Neural progenitor cell (in vitro differentiated cells): ENCODE measurements around the gene SEC14L6. TPM values are rescaled to one million over a fixed set of nuclear protein-coding genes. Genes with fewer than 3 reads are reported as not detected.

ENCODE experiments used
- DNase-seq: peaks from one replicate; pipeline ENCODE4 v3.0.0-alpha.2; 2016; ENCODE audit warnings: low spot score
- H2AFZ ChIP-seq: fragments of 200-600 bp; sonication (generic); replicated peaks from 2 replicates; pipeline ENCODE4 v1.6.1; 2016; ENCODE audit warnings: antibody characterized with exemption
- H3F3A ChIP-seq: fragments of 200-600 bp; sonication (generic); 2 replicates; pipeline ENCODE4 v1.6.1; 2016; ENCODE audit warnings: antibody characterized with exemption, low read depth
- H3K27ac ChIP-seq: fragments of 200-600 bp; sonication (generic); 2 replicates; pipeline ENCODE4 v1.5.1; 2016; ENCODE audit warnings: mild to moderate bottlenecking
- H3K27me3 ChIP-seq: fragments of 200-600 bp; sonication (generic); 2 replicates; pipeline ENCODE4 v1.6.1; 2016; ENCODE audit warnings: mild to moderate bottlenecking, moderate library complexity
- H3K36me3 ChIP-seq: fragments of 200-600 bp; sonication (generic); 2 replicates; pipeline ENCODE4 v1.5.1; 2016
- H3K4me1 ChIP-seq: fragments of 200-600 bp; sonication (generic); 2 replicates; pipeline ENCODE4 v1.6.1; 2016; ENCODE audit warnings: mixed run types
- H3K4me2 ChIP-seq: fragments of 200-600 bp; sonication (generic); 2 replicates; pipeline ENCODE4 v1.6.1; 2016
- H3K4me3 ChIP-seq: fragments of 200-600 bp; sonication (generic); 2 replicates; pipeline ENCODE4 v1.5.1; 2016
- H3K79me2 ChIP-seq: fragments of 200-600 bp; sonication (generic); 2 replicates; pipeline ENCODE4 v1.6.1; 2016; ENCODE audit warnings: low read depth
- H3K9ac ChIP-seq: fragments of 200-600 bp; sonication (generic); 2 replicates; pipeline ENCODE4 v1.6.1; 2016
- H3K9me3 ChIP-seq: fragments of 200-600 bp; sonication (generic); 2 replicates; pipeline ENCODE4 v1.5.1; 2016; ENCODE audit warnings: low read depth
- H4K20me1 ChIP-seq: fragments of 200-600 bp; sonication (generic); 2 replicates; pipeline ENCODE4 v1.6.1; 2016; ENCODE audit warnings: low read depth
- H3K27ac Mint-ChIP-seq: 3 replicates; pipeline ENCODE4 v1.8.0; 2021; ENCODE audit warnings: mixed read lengths
- H3K27me3 Mint-ChIP-seq: 2 replicates; pipeline ENCODE4 v1.8.0; 2022; ENCODE audit warnings: low read depth, mild to moderate bottlenecking, inconsistent platforms, moderate library complexity, mixed read lengths; ENCODE audit not compliant: insufficient read depth
- H3K36me3 Mint-ChIP-seq: 3 replicates; pipeline ENCODE4 v1.8.0; 2021; ENCODE audit warnings: mixed read lengths
- H3K4me1 Mint-ChIP-seq: 3 replicates; pipeline ENCODE4 v1.8.0; 2021; ENCODE audit warnings: mixed read lengths
- H3K4me3 Mint-ChIP-seq: 3 replicates; pipeline ENCODE4 v1.8.0; 2021; ENCODE audit warnings: mild to moderate bottlenecking, moderate library complexity, mixed read lengths
- H3K9me3 Mint-ChIP-seq: 3 replicates; pipeline ENCODE4 v1.8.0; 2020; ENCODE audit warnings: mixed read lengths
- CTCF ChIP-seq: fragments of 200-600 bp; sonication (generic); IDR thresholded peaks from 2 replicates; pipeline ENCODE4 v1.5.1; 2017; ENCODE audit warnings: antibody characterized with exemption, mild to moderate bottlenecking
- EZH2 ChIP-seq: fragments of 200-600 bp; sonication (generic); IDR thresholded peaks from 2 replicates; pipeline ENCODE4 v1.6.1; 2017; ENCODE audit warnings: antibody characterized with exemption, mild to moderate bottlenecking, moderate library complexity
- EZH2phosphoT487 ChIP-seq: fragments of 200-600 bp; sonication (generic); IDR thresholded peaks from 2 replicates; pipeline ENCODE4 v1.6.1; 2017; ENCODE audit warnings: antibody characterized with exemption
- total RNA-seq: library from RNA; depleted of rRNA; stranded (reverse); fragments of >200 nt; gene quantifications from 2 replicates; pipeline ENCODE4 v1.2.3, GENCODE V29; 2015; ENCODE audit warnings: low replicate concordance

Gene SEC14L6
- total RNA-seq, 1 donor from 2014 or later: 2.4 TPM

GRCh38 chr22:30578481-30578880, 31.9 kb upstream of the SEC14L6 start:
- Histone ChIP-seq H3F3A (peaks cover 25% of the 10 kb centered on the region), H3K36me3 (no peaks in the 10 kb centered on the region), H4K20me1 (no peaks in the 10 kb centered on the region), H3K27me3 (no peaks in the 10 kb centered on the region), H2AFZ (no peak overlapping the region), H3K9me3 (no peaks in the 10 kb centered on the region), H3K79me2 (no peaks in the 10 kb centered on the region), H3K27ac (no peak overlapping the region), H3K4me2 (no peak overlapping the region), H3K9ac (no peak overlapping the region), H3K4me1 (peaks cover 8% of the 10 kb centered on the region), H3K4me3 (no peak overlapping the region)
- peaks cover 4% of the 10 kb centered on the region for H3K27me3 Mint-ChIP-seq
- H3K4me1 Mint-ChIP-seq: peaks cover 5% of the 10 kb centered on the region
- no peak for DNase-seq
- peaks cover 18% of the 10 kb centered on the region for H3K36me3 Mint-ChIP-seq
- H3K27ac Mint-ChIP-seq: no peak overlapping the region
- H3K4me3 Mint-ChIP-seq: no peak overlapping the region
- TF ChIP-seq EZH2 (no peak), CTCF (no peak), EZH2phosphoT487 (no peak)
- no peaks in the 10 kb centered on the region for H3K9me3 Mint-ChIP-seq

- DNase-seq: no peak
- H3K36me3 Mint-ChIP-seq: peaks cover 18% of the 10 kb centered on the region
- Histone ChIP-seq H2AFZ (no peak overlapping the region), H3K79me2 (no peaks in the 10 kb centered on the region), H3K27ac (no peak overlapping the region), H3K4me2 (no peak overlapping the region), H3F3A (peaks cover 22% of the 10 kb centered on the region), H3K9ac (no peak overlapping the region), H3K4me3 (no peak overlapping the region), H3K36me3 (no peaks in the 10 kb centered on the region), H3K27me3 (no peaks in the 10 kb centered on the region), H3K9me3 (no peaks in the 10 kb centered on the region), H4K20me1 (no peaks in the 10 kb centered on the region), H3K4me1 (peaks cover 9% of the 10 kb centered on the region)
- TF ChIP-seq CTCF (no peak), EZH2 (no peak), EZH2phosphoT487 (no peak)
- H3K27me3 Mint-ChIP-seq: peaks cover 5% of the 10 kb centered on the region
- H3K4me1 Mint-ChIP-seq: peaks cover 13% of the 10 kb centered on the region
- H3K27ac Mint-ChIP-seq: no peak overlapping the region
- H3K9me3 Mint-ChIP-seq: no peaks in the 10 kb centered on the region
- no peak overlapping the region for H3K4me3 Mint-ChIP-seq
Measured at GRCh38 chr22:30575859-30576258, 29.3 kb upstream of the SEC14L6 start.

GRCh38 chr22:30574997-30575671, 28.6 kb upstream of the SEC14L6 start:
- no peaks in the 10 kb centered on the region for H3K79me2 ChIP-seq
- no peak overlapping the region for H3K27ac Mint-ChIP-seq
- DNase-seq: peak; percentile 31
- H3K4me1 ChIP-seq: peaks cover 9% of the 10 kb centered on the region
- H3K9me3 ChIP-seq: no peaks in the 10 kb centered on the region
- H3K36me3 Mint-ChIP-seq: peaks cover 16% of the 10 kb centered on the region
- no peak overlapping the region for H3K9ac ChIP-seq
- no peaks in the 10 kb centered on the region for H3K36me3 ChIP-seq
- no peaks in the 10 kb centered on the region for H4K20me1 ChIP-seq
- no peaks in the 10 kb centered on the region for H3K27me3 ChIP-seq
- peak overlapping the region; percentile 63 for H2AFZ ChIP-seq
- peak overlapping the region; percentile 87 for H3K4me2 ChIP-seq
- TF ChIP-seq CTCF (no peak), EZH2 (no peak), EZH2phosphoT487 (no peak)
- peaks cover 22% of the 10 kb centered on the region for H3F3A ChIP-seq
- peaks cover 13% of the 10 kb centered on the region for H3K4me1 Mint-ChIP-seq
- peak overlapping the region; percentile 70 for H3K4me3 ChIP-seq
- no peaks in the 10 kb centered on the region for H3K9me3 Mint-ChIP-seq
- H3K27me3 Mint-ChIP-seq: peaks cover 4% of the 10 kb centered on the region
- H3K4me3 Mint-ChIP-seq: peak overlapping the region; percentile 81
- no peak overlapping the region for H3K27ac ChIP-seq
